ENCODE data around the gene KRT6A. TPM values are rescaled to one million over a fixed set of nuclear protein-coding genes. Genes with fewer than 3 reads are reported as not detected.
A peak's percentile ranks its signal among the peaks of the same experiment; 100 is the strongest.

Gene KRT6A
- polyA plus RNA-seq, 6 donors from 2014 or later, result not detected

GRCh38 chr12:52521175-52521567, 28.1 kb upstream of the KRT6A start:
- ATAC-seq (ENCODE audit: low read depth in 2 of 2), result no peak
- Mint-ChIP-seq H3K4me3 (no peak overlapping the region), H3K27me3 (peaks cover 5 to 13% (median 12%) of the 10 kb centered on the region in 3 donors), H3K9me3 (no peaks in the 10 kb centered on the region), H3K36me3 (no peaks in the 10 kb centered on the region), H3K4me1 (no peaks in the 10 kb centered on the region), H3K27ac (no peak overlapping the region)
- DNase-seq, result no peak

DNA sequence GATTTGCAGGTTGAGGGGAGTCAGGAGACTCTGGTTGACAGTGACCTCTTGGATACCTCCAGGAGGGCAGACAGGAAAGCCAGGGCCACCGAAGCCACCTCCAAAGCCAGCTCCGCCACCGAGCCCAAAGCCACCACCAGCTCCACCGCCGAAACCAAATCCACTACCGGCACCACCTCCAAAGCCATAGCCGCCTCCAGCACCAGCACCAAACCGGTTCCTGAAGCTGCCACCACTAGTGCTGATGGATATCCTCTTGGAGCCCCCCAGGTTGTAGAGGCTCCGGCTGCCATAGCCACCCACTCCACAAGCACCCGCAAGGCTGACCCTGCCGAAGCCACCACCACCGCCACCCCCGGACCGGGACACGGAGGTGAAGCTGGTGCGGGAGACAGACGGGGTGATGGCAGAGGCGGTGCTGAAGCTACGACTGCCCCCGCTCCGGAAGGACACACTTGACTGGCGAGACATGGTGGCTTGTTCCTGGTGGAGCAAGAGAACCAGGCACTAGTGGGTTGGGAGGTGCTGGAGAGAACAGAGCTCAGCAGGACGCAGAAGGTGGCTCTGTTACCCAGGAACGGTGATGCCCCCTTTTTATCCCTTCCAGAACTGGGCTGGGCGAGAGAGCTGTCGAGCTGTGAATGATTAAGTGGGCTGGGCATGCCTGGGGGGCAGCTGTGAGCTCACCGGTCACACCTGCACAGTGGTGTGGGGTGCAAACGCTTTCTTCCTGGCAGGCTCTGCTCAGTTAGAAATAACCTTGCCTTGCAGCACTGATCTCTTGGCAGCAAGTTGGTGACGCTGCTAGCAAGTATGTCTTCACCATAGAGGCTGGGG, 27.0 kb upstream of the KRT6A start, which contains the start of gene KRT5:
Gene KRT5 (minus strand): TSS at position 569 of the 837 bp plus-strand sequence. CDS start 98 bp downstream, at position 471.
- Mint-ChIP-seq H3K4me3 (no peak within 1 kb of the TSS), H3K9me3 (no peaks in the 10 kb centered on the region), H3K27me3 (peaks cover 5 to 23% (median 20%) of the 10 kb centered on the region in 3 donors), H3K27ac (no peak within 1 kb of the TSS), H3K36me3 (no peaks in the 10 kb centered on the region), H3K4me1 (no peaks in the 10 kb centered on the region)
- no peak for DNase-seq
- ATAC-seq (ENCODE audit: low read depth in 2 of 2), result no peak

DNA sequence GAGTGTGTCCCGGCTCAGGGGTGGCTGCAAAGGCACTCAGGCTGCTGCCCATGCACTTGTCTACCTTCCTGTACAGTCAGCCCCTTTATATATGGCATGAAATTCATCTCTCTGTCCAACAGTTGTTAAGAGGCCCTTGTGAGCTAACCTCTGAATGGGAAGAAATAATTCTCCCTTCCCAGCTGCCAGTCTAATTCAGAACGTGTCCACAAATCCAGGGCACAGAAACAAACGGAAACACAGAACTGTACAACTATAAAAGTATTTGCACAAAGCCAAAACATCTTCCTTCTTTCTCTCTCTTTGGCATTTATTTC, 26.3 kb upstream of the KRT6A start:
- H3K36me3 Mint-ChIP-seq, result no peaks in the 10 kb centered on the region
- H3K9me3 Mint-ChIP-seq, result no peaks in the 10 kb centered on the region
- H3K4me1 Mint-ChIP-seq, result no peaks in the 10 kb centered on the region
- H3K27ac Mint-ChIP-seq, result no peak overlapping the region
- no peak overlapping the region for H3K4me3 Mint-ChIP-seq
- DNase-seq (no peak), ATAC-seq (ENCODE audit: low read depth in 2 of 2) (no peak)
- H3K27me3 Mint-ChIP-seq, result peaks cover 5 to 25% (median 23%) of the 10 kb centered on the region in 3 donors

DNA sequence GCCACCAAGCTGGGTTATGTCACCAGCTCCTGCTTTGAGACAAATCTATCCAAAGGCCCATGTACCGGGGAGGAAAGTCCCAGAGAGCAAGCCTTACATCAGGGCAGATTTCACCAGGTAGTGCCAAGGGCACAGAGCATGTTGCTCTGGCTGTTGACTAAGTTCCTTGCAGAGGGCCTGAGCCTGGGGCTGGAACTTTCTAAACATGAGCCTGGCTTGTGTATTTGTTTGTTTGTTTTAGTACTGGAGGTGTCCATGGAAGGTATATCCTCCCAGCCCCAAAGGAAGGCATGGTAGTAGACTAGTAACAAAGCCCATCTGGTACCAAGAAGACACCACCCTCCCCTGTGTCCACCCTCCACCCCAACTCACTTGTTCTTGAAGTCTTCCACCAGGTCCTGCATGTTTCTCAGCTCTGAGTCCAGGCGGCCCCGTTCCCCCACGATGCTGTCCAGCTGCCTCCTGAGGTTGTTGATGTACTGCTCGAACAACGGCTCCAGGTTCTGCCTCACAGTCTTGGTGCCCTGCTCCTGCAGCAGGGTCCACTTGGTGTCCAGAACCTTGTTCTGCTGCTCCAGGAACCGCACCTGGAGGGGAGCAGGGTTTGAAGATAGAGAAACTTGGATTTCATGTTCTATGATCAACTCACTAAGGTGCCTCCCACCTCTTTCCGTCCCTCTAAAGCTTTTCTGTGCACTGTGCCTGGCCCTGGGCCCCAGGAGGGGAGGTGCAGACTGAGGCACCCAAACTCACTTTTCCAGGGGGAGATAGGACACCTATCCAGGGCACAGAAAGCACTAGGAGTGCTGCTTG, 25.7 kb upstream of the KRT6A start:
- no peak overlapping the region for H3K27ac Mint-ChIP-seq
- no peaks in the 10 kb centered on the region for H3K36me3 Mint-ChIP-seq
- DNase-seq (no peak), ATAC-seq (ENCODE audit: low read depth in 2 of 2) (no peak)
- H3K4me1 Mint-ChIP-seq, result no peaks in the 10 kb centered on the region
- H3K4me3 Mint-ChIP-seq, result peak overlapping the region in 1 of 8 donors; percentile 15
- H3K9me3 Mint-ChIP-seq, result no peaks in the 10 kb centered on the region
- H3K27me3 Mint-ChIP-seq, result peaks cover 11 to 25% (median 23%) of the 10 kb centered on the region in 3 donors

DNA sequence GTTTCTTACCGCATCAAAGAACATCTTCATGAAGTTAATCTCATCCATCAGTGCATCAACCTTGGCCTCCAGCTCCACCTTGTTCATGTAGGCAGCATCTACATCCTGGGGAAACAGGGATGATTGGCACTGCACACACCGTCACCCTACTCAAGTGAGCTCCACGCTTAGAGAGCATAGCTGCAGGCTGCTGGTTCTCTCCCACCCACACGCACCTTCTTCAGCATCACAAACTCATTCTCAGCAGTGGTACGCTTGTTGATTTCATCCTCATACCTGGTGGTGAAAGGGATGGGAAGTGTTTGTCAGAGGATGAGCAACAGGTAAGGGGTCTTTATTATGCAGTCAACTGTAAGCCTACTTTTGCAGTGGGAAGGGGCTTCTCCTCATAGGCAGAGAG, 24.8 kb upstream of the KRT6A start:
- H3K9me3 Mint-ChIP-seq, result no peaks in the 10 kb centered on the region
- ATAC-seq (ENCODE audit: low read depth in 2 of 2), result no peak
- H3K36me3 Mint-ChIP-seq, result no peaks in the 10 kb centered on the region
- peaks cover 7 to 25% (median 18%) of the 10 kb centered on the region in 3 donors for H3K27me3 Mint-ChIP-seq
- no peak overlapping the region for H3K4me3 Mint-ChIP-seq
- DNase-seq, result no peak
- H3K4me1 Mint-ChIP-seq, result no peaks in the 10 kb centered on the region
- H3K27ac Mint-ChIP-seq, result no peak overlapping the region

GRCh38 chr12:52517005-52517835, 24.2 kb upstream of the KRT6A start:
- peaks cover 0 to 1% (median 0%) of the 10 kb centered on the region in 7 donors for H3K9me3 Mint-ChIP-seq
- no peak overlapping the region for H3K27ac Mint-ChIP-seq
- H3K4me1 Mint-ChIP-seq, result no peaks in the 10 kb centered on the region
- no peak for ATAC-seq (ENCODE audit: low read depth in 2 of 2)
- peaks cover 7 to 29% (median 13%) of the 10 kb centered on the region in 3 donors for H3K27me3 Mint-ChIP-seq
- H3K36me3 Mint-ChIP-seq, result no peaks in the 10 kb centered on the region
- no peak overlapping the region for H3K4me3 Mint-ChIP-seq
- no peak for DNase-seq

DNA sequence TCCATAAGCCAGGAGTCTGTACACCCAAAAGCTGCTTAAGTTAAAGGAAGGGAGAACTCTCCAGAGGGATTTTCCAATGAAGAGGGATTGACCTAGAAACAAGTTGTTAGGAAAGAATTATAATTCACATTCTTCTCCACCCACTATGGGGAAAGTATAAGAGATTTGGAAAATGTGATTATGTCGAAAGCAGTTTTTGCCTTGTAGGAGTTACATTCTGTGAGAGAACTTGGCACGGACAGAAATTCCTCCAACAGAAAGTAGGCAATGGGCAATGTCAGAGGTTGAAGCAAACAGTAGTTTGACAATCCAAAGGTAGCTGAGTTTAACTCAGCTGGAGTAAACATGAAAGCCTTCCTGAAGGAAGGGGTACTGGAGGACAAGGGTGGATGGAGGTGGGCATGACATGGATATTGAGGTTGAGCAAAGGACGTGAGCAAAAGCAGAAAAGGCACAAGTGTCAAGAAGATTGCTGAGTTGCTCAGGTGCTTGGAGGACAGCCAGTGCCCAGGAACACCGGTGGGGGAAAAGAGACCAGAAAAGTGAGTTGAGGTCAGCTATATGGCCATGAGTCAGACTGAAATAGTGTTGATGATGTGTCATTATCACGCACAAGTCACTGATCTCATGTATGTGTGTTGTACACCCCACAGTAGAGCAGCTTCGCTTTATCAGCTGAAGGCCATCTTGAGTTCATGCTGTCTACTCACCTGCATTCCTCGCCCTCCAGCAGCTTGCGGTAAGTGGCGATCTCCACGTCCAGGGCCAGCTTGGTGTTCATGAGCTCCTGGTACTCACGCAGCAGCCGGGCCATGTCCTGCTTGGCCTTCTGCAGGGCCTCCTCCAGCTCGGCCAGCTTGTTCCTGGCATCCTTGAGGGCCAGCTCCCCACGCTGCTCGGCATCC, 23.1 kb upstream of the KRT6A start:
- H3K9me3 Mint-ChIP-seq, result peaks cover 3 to 8% (median 3%) of the 10 kb centered on the region in 7 donors
- DNase-seq (no peak), ATAC-seq (ENCODE audit: low read depth in 2 of 2) (no peak)
- peaks cover 7 to 22% (median 12%) of the 10 kb centered on the region in 3 donors for H3K27me3 Mint-ChIP-seq
- no peak overlapping the region for H3K27ac Mint-ChIP-seq
- no peak overlapping the region for H3K4me3 Mint-ChIP-seq
- no peaks in the 10 kb centered on the region for H3K4me1 Mint-ChIP-seq
- peaks cover 0 to 4% of the 10 kb centered on the region in 2 donors for H3K36me3 Mint-ChIP-seq

- DNase-seq (no peak), ATAC-seq (ENCODE audit: low read depth in 2 of 2) (no peak)
- Mint-ChIP-seq H3K9me3 (peaks cover 3 to 15% (median 7%) of the 10 kb centered on the region in 7 donors), H3K36me3 (peaks cover 0 to 4% of the 10 kb centered on the region in 2 donors), H3K4me1 (no peaks in the 10 kb centered on the region), H3K27me3 (peaks cover 7 to 23% (median 12%) of the 10 kb centered on the region in 3 donors), H3K27ac (no peak overlapping the region), H3K4me3 (no peak overlapping the region)
Observed at GRCh38 chr12:52515319-52515646, 22.2 kb upstream of the KRT6A start.

- DNase-seq, result no peak
- H3K9me3 Mint-ChIP-seq, result peaks cover 3 to 19% (median 11%) of the 10 kb centered on the region in 7 donors
- H3K27me3 Mint-ChIP-seq, result peaks cover 11 to 29% (median 18%) of the 10 kb centered on the region in 3 donors
- peaks cover 0 to 4% of the 10 kb centered on the region in 2 donors for H3K36me3 Mint-ChIP-seq
- no peak for ATAC-seq (ENCODE audit: low read depth in 2 of 2)
- no peak overlapping the region for H3K4me3 Mint-ChIP-seq
- no peaks in the 10 kb centered on the region for H3K4me1 Mint-ChIP-seq
- H3K27ac Mint-ChIP-seq, result no peak overlapping the region
Observed at GRCh38 chr12:52514471-52515318, 21.6 kb upstream of the KRT6A start.

DNA sequence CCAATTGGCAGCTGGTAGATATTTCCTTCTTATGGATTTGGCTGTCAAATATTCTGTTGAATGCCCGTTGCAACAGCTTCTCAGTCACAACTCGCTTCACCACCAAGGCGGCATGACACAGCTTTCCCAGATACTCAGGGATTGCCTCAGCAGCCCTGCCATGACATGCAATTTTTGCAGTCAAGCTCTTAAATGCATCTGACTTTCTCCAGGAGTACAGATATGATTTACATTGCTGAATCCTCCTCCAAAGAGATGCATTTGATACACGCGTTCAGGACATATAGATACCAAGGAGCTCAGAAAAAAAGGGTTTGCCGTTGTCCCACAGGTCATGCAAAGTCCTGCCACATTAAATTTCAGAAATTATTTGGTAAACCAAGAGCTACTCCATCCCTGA, 20.7 kb upstream of the KRT6A start:
- DNase-seq (no peak), ATAC-seq (ENCODE audit: low read depth in 2 of 2) (no peak)
- H3K9me3 Mint-ChIP-seq, result peaks cover 3 to 19% (median 11%) of the 10 kb centered on the region in 7 donors
- H3K27ac Mint-ChIP-seq, result no peak overlapping the region
- no peak overlapping the region for H3K4me3 Mint-ChIP-seq
- peaks cover 0 to 4% of the 10 kb centered on the region in 2 donors for H3K36me3 Mint-ChIP-seq
- peaks cover 17 to 26% (median 23%) of the 10 kb centered on the region in 3 donors for H3K27me3 Mint-ChIP-seq
- H3K4me1 Mint-ChIP-seq, result no peaks in the 10 kb centered on the region

- H3K9me3 Mint-ChIP-seq, result peaks cover 3 to 25% (median 13%) of the 10 kb centered on the region in 7 donors
- peaks cover 22 to 48% (median 36%) of the 10 kb centered on the region in 3 donors for H3K27me3 Mint-ChIP-seq
Observed at GRCh38 chr12:52508211-52508610, 15.2 kb upstream of the KRT6A start.

More at GRCh38 chr12:52508211-52508610, 15.2 kb upstream of the KRT6A start:
- peaks cover 0 to 4% of the 10 kb centered on the region in 2 donors for H3K36me3 Mint-ChIP-seq
- DNase-seq, result no peak
- no peaks in the 10 kb centered on the region for H3K4me1 Mint-ChIP-seq
- H3K27ac Mint-ChIP-seq, result no peak overlapping the region
- no peak for ATAC-seq (ENCODE audit: low read depth in 2 of 2)
- H3K4me3 Mint-ChIP-seq, result no peak overlapping the region

Measured in naive B cell (primary cell).